GM21576 (cell line): ENCODE measurements around the gene ST3GAL5.

Experiments
- ATAC-seq: cut with Tn5 transposase; IDR thresholded peaks from one replicate; pipeline ENCODE4 v1.9.1; 2021; ENCODE audit warnings: mild to moderate bottlenecking, moderate library complexity; ENCODE audit not compliant: unreplicated experiment

Gene ST3GAL5

GRCh38 chr2:85917887-85918795, 29.4 kb upstream of the ST3GAL5 start:
- no peak for ATAC-seq

- ATAC-seq = no peak
Observed at GRCh38 chr2:85915606-85916303, 27.0 kb upstream of the ST3GAL5 start.

GRCh38 chr2:85914922-85915321, 26.1 kb upstream of the ST3GAL5 start:
- no peak for ATAC-seq

GRCh38 chr2:85913884-85914881, 25.4 kb upstream of the ST3GAL5 start:
- no peak for ATAC-seq

GRCh38 chr2:85911814-85912692, 23.3 kb upstream of the ST3GAL5 start:
- ATAC-seq = no peak

- no peak for ATAC-seq
Observed at GRCh38 chr2:85911097-85911496, 22.3 kb upstream of the ST3GAL5 start.

GRCh38 chr2:85909005-85909404, 20.2 kb upstream of the ST3GAL5 start:
- no peak for ATAC-seq

GRCh38 chr2:85908506-85908905, 19.7 kb upstream of the ST3GAL5 start:
- no peak for ATAC-seq

GRCh38 chr2:85907671-85908157, 18.9 kb upstream of the ST3GAL5 start:
- ATAC-seq = no peak

- no peak for ATAC-seq
Observed at GRCh38 chr2:85906748-85907147, 18.0 kb upstream of the ST3GAL5 start.

- no peak for ATAC-seq
Observed at GRCh38 chr2:85905891-85906290, 17.1 kb upstream of the ST3GAL5 start.

GRCh38 chr2:85905187-85905666, 16.4 kb upstream of the ST3GAL5 start:
- no peak for ATAC-seq

GRCh38 chr2:85903849-85904248, 15.1 kb upstream of the ST3GAL5 start:
- ATAC-seq = no peak

GRCh38 chr2:85902496-85902895, 13.7 kb upstream of the ST3GAL5 start:
- no peak for ATAC-seq

- no peak for ATAC-seq
Observed at GRCh38 chr2:85901155-85901554, 12.4 kb upstream of the ST3GAL5 start.

- no peak for ATAC-seq
Observed at GRCh38 chr2:85900366-85900765, 11.6 kb upstream of the ST3GAL5 start.

GRCh38 chr2:85899849-85900248, 11.1 kb upstream of the ST3GAL5 start:
- no peak for ATAC-seq

GRCh38 chr2:85899284-85899683, 10.5 kb upstream of the ST3GAL5 start:
- ATAC-seq = no peak

GRCh38 chr2:85898881-85899280, 10.1 kb upstream of the ST3GAL5 start:
- ATAC-seq = no peak
